ENCODE measurements around the gene SH3TC1.

- TF ChIP-seq CTCF (IDR thresholded peaks at IDR 0.05) (no peak), POLR2AphosphoS5 (IDR thresholded peaks at IDR 0.05) (no peak)
Observed at GRCh38 chr4:8164687-8165086, 34.4 kb upstream of the SH3TC1 start.

All from transverse colon (tissue), 4 donors.